ENCODE data around the gene SFXN5.

SFXN5 gene

DNA sequence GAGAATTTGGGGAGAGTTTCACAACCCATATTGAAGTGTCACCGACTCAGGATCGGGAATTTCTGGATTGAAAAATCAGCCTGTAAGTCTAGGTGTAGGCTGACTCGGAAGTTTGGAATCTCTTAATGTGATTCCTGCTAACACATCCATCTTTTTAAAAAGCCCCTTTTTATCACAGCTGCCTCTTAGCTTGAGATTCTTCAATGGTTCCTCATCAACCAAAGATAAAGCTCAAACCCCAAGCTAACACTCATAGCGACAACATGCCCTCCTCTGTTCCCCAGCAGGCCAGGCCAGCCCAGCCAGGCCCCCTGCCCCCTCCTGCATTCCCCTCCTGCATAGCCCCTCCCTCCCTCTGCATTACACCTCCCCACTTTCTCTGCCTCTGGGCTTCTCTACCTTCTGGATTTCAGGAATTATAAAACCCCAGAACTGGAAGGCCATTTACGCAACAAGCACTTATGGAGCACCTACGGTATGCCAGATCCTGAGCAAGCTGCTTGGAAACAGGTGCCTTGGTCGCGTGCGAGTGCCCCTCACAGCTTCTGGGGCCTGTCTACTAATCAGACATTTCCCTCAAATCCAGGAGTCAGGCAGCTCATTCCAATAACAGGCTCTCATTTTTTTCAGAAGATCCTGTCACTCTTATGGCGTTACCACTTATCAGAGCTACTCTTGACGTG is 90.8 kb downstream of the SFXN5 start:
- TF ChIP-seq, protein P1, sequence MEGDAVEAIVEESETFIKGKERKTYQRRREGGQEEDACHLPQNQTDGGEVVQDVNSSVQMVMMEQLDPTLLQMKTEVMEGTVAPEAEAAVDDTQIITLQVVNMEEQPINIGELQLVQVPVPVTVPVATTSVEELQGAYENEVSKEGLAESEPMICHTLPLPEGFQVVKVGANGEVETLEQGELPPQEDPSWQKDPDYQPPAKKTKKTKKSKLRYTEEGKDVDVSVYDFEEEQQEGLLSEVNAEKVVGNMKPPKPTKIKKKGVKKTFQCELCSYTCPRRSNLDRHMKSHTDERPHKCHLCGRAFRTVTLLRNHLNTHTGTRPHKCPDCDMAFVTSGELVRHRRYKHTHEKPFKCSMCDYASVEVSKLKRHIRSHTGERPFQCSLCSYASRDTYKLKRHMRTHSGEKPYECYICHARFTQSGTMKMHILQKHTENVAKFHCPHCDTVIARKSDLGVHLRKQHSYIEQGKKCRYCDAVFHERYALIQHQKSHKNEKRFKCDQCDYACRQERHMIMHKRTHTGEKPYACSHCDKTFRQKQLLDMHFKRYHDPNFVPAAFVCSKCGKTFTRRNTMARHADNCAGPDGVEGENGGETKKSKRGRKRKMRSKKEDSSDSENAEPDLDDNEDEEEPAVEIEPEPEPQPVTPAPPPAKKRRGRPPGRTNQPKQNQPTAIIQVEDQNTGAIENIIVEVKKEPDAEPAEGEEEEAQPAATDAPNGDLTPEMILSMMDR (IDR thresholded peaks at IDR 0.05; ENCODE audit: low read length, missing control alignments), result no peak
- no peak overlapping the region for H3K4me3 ChIP-seq (replicated peaks; ENCODE audit: low read depth, low read length)
- peak; percentile 15 for DNase-seq (ENCODE audit: low read depth)

DNA sequence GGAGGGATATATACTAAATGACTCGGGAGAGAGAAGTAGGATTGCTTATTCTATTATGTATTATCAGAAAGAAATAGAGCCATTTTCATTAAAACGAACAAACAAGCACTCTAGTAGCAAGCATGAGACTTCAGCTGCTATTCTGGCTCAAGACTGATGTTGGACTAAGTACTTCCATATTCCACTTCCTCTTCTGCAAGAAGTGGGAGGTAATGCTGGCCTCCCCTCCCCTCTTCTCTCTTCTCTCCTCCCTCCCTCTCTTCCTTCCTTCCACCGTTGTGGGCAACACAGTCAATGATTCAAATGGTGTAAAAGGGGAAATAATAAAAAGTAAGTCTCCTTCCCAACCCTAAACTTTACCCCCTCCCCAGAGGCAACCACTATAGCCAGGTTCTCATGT is 91.6 kb downstream of the SFXN5 start:
- TF ChIP-seq, protein P1 (IDR thresholded peaks at IDR 0.05; ENCODE audit: low read length, missing control alignments), result no peak
- DNase-seq (ENCODE audit: low read depth), result peak; percentile 7

DNA sequence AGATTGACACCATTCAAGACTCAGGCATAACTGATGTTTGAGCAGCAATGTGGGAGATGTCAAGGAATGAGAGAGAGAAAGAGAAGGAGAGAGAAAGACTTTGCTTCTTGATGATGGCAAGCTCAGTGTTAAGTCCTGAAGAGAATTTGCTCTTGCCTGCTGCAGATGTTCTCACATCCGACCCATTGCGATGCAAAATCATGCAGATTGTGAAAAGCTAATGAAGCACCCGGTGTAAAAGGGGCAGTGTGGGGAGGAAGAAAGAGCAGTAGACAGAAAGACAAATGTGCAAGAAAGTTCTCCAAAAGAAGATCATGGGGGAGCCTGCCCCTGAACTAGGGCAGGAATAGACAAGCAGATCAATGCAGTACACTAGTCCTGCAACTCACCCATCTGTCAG is 96.5 kb downstream of the SFXN5 start:
- no peak overlapping the region for H3K4me3 ChIP-seq (replicated peaks; ENCODE audit: low read depth, low read length)
- DNase-seq (ENCODE audit: low read depth), result no peak
- TF ChIP-seq, protein P1 (IDR thresholded peaks at IDR 0.05; ENCODE audit: low read length, missing control alignments), result no peak

More for the DNA sequence above, 91.6 kb downstream of the SFXN5 start:
- no peak overlapping the region for H3K4me3 ChIP-seq (replicated peaks; ENCODE audit: low read depth, low read length)

DNA sequence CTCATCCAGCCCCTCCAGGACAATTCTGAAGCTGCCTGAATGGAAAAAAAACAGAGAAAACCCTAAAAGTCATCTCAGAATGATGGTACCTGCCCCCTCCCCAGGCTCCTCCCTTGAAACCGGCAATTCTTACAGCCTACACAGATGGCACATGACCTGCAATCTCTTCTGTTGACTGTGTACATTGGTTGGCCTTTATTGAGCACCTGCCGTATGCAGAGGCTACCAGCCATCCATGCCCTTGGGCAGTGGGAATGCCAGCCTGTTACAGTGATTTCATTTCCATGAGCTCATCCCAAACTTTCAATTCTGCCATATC is 97.1 kb downstream of the SFXN5 start:
- TF ChIP-seq, protein P1 (IDR thresholded peaks at IDR 0.05; ENCODE audit: low read length, missing control alignments), result no peak
- DNase-seq (ENCODE audit: low read depth), result no peak
- H3K4me3 ChIP-seq (replicated peaks; ENCODE audit: low read depth, low read length), result no peak overlapping the region

DNA sequence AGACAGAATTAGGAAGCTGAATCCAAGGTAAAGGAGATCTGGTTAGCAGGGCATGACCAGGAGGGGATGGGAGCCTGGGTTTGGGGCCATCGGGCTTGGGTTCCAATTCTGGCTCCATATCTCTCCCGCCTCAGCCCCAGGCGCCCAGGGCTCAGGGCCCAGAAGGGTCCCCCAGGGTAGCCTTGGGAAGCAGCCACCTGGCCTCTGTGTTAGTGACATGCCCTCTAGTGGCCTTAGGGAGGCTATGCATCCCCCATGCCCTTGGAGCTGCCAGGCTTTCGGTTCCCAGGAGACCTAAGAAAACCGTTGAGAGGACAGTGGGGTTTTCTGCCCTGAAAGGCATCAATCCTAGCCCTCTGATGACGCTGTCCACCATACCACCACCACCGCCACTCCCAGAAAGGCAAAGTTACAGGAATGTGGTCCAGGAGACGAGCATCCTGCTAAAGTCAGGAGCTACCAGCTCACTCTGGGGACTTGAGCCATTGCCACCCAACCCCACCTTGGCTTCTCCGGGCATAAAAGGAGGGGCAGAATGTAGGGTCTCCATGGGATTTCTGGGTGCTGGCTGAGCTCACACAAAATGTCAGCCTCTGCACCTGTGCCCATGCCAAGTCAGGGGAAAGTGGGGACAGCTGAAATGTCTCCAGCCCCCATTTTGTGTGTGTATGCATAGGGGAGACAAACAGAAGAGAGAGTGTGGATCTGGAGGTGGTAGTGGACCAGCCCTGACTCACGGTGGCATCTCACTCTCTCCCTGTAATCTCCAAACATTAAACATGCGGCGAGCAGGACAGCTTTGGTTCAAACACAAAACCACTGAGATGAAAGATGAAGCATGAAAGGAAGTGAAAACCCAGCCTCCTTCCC is 97.7 kb downstream of the SFXN5 start:
- TF ChIP-seq, protein P1 (IDR thresholded peaks at IDR 0.05; ENCODE audit: low read length, missing control alignments), result peak; percentile 86
- H3K4me3 ChIP-seq (replicated peaks; ENCODE audit: low read depth, low read length), result no peak overlapping the region
- peak; percentile 68 for DNase-seq (ENCODE audit: low read depth)

DNA sequence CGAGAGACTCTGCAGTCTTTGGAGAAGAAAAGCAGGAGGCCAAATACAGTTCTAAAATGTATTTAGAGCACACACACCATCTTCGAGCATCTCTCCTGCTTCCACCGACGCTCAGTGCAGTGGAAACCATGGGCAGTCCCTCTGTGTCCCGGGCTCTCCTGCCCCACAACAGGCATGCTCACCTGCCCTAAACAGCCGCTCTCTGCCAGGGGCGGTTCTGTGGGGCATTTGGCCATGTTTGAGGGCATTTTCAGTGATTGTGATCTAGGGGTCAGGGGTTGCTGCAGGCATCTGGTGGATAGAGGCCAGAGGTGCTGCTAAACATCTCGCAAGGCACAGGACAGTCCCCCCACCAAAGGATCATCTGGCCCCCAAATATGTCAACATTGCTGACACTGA is 98.4 kb downstream of the SFXN5 start:
- TF ChIP-seq, protein P1 (IDR thresholded peaks at IDR 0.05; ENCODE audit: low read length, missing control alignments), result no peak
- no peak overlapping the region for H3K4me3 ChIP-seq (replicated peaks; ENCODE audit: low read depth, low read length)
- DNase-seq (ENCODE audit: low read depth), result no peak
